Cardiac fibroblast (primary cell): ENCODE results near the gene CLDN34.

Experiments
- DNase-seq, 2 donors: peaks; one replicate each; pipeline versions ENCODE4 v3.0.0 to v3.0.0-alpha.2; 2010; ENCODE audit warnings: low read depth in 2 of 2
- H3K4me3 ChIP-seq, 2 donors: replicated peaks in 1 of 2; 1 replicate in 1 of 2; 2 replicates in 1 of 2; pipeline ENCODE4 v1.5.1; 2011; ENCODE audit warnings: low read depth in 2 of 2, low read length in 2 of 2, mild to moderate bottlenecking in 2 of 2, moderate library complexity in 1 of 2
- TF ChIP-seq, protein P1 (sequence below): IDR thresholded peaks from one replicate; pipeline ENCODE4 v1.5.1; 2011; ENCODE audit warnings: low read depth, mild to moderate bottlenecking, low read length, inconsistent platforms

CLDN34 gene

DNA sequence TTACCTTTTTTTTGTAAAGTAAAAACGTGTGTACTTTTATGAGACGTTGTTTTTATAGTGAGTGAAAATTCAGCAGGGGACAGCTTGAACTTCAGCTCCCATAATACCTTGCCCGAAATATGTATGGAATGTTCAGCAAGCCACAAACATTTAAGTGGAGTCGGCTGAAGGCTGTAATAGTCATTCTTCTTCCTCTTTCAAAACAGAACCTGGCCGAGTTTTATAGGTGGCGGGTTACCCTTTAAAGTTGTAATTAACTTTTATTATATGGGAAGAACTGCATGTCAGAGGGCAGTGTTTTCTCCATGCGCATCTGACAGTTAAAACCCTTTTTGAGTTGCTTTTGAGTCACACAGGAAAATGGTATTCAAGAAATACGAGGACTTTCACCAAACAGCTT, 50.7 kb downstream of the CLDN34 start:
- peak; percentile 69 to 83 for DNase-seq
- no peak overlapping the region for H3K4me3 ChIP-seq
- TF ChIP-seq, protein P1, sequence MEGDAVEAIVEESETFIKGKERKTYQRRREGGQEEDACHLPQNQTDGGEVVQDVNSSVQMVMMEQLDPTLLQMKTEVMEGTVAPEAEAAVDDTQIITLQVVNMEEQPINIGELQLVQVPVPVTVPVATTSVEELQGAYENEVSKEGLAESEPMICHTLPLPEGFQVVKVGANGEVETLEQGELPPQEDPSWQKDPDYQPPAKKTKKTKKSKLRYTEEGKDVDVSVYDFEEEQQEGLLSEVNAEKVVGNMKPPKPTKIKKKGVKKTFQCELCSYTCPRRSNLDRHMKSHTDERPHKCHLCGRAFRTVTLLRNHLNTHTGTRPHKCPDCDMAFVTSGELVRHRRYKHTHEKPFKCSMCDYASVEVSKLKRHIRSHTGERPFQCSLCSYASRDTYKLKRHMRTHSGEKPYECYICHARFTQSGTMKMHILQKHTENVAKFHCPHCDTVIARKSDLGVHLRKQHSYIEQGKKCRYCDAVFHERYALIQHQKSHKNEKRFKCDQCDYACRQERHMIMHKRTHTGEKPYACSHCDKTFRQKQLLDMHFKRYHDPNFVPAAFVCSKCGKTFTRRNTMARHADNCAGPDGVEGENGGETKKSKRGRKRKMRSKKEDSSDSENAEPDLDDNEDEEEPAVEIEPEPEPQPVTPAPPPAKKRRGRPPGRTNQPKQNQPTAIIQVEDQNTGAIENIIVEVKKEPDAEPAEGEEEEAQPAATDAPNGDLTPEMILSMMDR, result no peak
